ENCODE data around the gene H2AZ2.
"Not testable (repeated sequence)": the region's sequence is repeated elsewhere in the genome, so short reads cannot be mapped to it uniquely, and the experiment has no call there.

H2AZ2 gene

GRCh38 chr7:44870336-44870735, 22.4 kb upstream of the H2AZ2 start:
- not testable (repeated sequence) for DNase-seq

DNA sequence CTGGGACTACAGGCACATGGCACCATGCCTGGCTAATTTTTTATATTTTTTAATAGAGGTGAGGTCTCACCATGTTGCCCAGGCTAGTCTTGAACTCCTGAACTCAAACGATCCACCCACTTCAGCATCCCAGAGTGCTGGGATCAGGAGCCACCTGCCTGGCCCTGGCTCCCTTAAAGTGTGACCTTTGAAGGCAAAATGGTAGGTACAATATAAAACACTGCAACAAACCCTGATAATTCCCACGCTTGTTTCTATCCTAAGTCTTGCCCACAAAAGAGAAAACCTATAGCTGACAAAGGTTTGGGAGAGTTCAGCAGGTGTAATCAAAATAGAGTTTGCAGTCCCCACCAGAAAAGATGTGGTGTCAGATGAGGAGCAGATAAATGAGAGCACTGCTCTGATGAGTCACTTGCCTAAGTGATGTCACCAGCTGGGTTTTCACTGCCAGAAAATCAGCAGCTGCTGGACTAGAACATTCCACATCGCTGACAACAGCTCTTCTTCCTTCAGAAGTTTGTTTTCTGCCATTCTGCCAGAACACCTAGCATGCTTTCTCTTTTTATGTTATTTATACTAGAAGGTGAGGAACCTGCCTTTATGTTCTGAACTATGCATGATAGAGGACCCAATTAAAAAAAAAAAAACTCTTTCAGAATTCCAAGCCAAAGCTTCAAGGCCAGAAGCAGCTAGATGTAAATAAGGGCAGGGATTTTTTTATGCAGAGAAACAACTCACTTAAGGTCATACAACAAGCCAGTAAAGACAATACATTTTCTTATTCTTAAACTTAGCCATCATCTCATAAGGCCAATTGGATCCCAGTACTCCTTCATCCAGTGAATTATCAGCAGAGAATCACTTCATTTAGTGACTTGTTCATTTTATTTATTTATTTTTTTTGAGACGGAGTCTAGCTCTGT, 19.4 kb upstream of the H2AZ2 start:
- DNase-seq, result no peak

DNA sequence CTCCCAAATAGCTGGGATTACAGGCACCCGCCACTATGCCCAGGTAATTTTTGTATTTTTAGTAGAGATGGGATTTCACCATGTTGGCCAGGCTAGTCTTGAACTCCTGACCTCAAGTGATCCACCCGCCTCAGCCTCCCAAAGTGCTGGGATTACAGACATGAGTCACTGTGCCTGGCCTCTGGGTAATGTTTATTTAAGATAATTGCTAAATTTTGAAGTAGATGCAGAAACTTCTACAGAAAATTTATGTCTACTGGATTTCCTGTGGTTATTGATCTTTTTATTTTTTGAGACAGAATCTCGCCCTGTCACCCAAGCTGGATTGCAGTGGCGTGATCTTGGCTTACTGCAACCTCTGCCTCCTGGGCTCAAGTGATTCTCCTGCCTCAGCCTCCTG, 14.1 kb upstream of the H2AZ2 start:
- not testable (repeated sequence) for DNase-seq

DNA sequence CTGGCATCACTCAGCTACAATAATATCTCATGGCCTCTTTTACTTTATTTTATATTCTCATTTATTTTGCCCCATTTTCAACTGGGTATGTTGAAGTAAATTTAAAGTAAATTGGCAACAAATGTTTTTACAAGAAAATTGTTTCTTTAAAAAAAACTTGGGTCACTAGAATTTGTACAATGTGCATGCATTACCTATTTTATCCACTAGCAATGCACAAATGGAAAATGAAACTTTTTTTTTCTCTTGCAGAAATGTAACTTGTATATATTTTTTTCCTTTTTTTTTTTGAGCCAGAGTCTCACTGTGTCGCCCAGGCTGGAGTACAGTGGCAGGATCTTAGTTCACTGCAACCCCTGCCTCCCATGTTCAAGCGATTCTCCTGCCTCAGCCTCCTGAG, 10.3 kb upstream of the H2AZ2 start:
- DNase-seq, result peak in 1 of 5 experiments; percentile 18

- no peak for DNase-seq
Observed at GRCh38 chr7:44854644-44855364, 6.9 kb upstream of the H2AZ2 start.

GRCh38 chr7:44853391-44853790, 5.5 kb upstream of the H2AZ2 start:
- DNase-seq, result peak in 1 of 5 experiments; percentile 60

- no peak for DNase-seq
Observed at GRCh38 chr7:44852590-44852989, 4.7 kb upstream of the H2AZ2 start.

- peak in 1 of 5 experiments; percentile 68 for DNase-seq
Observed at GRCh38 chr7:44849885-44850544, 2.1 kb upstream of the H2AZ2 start.

DNA sequence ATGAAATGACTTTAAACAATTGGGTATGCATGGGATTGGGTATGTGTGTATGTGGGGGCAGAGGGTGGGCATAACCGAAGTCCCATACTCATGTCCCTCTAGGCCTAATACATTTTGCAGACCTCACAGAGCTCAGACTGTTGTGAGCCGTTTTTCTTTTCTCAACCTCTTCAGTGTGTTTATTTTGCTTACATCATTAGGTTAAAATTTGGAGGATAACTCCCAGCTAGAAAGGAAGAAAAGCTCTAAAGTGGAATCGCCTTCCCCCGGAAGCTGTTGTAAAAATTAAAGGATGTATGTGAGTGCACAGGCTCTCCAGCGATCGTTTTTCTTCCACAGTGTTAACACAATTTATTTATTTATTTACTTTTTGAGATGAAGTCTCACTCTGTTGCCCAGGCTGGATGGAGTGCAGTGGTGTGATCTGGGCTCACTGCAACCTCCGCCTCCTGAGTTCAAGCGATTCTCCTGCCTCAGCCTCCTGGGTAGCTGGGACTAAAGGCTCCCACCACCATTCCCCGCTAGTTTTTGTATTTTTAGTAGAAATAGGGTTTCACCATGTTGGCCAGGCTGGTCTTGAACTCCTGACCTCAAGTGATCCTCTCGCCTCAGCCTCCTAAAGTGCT, 1.5 kb upstream of the H2AZ2 start:
- no peak for DNase-seq

- DNase-seq, result peak; percentile 61 to 91 (median 74)
Observed at GRCh38 chr7:44847509-44847919, 373 bp downstream of the H2AZ2 start.

- DNase-seq, result peak in 1 of 5 experiments; percentile 92
Observed at GRCh38 chr7:44846816-44847508, 925 bp downstream of the H2AZ2 start.

DNA sequence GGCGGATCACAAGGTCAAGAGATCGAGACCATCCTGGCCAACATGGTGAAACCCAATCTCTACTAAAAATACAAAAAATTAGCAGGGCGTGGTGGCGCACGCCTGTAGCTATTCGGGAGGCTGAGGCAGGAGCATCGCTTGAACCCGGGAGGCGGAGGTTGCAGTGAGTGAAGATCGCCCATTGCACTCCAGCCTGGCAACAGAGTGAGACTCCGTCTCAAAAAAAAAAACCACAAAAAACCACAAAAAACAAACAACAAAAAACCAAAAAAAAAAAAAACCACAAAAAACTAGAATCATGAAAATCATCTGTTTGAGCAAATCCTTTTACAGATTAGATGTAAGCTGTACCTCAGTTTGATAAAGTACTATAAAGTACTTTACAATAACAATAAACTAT, 1.5 kb downstream of the H2AZ2 start:
- peak in 3 of 5 experiments; percentile 23 to 44 (median 44) for DNase-seq

GRCh38 chr7:44845451-44845850, 2.4 kb downstream of the H2AZ2 start:
- no peak for DNase-seq

DNA sequence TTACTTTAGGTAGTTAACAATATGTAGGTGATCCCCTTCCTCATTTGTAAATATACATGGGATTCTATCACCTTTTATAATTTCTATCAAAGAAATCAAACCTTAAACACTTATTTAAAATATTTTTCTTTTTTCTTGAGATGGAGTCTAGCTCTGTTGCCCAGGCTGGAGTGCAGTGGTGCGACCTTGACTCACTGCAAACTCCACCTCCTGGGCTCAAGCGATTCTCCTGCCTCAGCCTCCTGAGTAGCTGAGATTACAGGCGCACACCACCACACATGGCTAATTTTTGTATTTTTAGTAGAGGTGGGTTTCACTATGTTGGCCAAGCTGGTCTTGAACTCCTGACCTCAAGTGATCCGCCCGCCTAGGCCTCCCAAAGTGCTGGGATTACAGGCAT, 4.4 kb downstream of the H2AZ2 start:
- DNase-seq, result not testable (repeated sequence)

DNA sequence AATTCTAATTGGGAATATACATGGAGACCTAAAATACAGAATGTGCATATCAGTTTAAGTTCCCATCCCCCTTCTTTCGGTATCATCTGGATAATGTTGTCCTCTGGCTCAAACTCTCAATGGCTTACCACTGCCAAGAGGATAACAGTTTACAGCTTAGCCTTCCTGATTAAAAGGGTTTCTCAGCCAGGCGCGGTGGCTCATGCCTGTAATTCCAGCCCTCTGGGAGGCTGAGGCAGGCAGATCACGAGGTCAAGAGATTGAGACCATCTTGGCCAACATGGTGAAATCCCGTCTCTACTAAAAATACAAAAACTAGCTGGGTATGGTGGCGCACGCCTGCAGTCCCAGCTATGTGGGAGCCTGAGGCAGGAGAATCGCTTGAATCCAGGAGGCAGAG, 5.2 kb downstream of the H2AZ2 start:
- not testable (repeated sequence) for DNase-seq

GRCh38 chr7:44838751-44839150, 9.1 kb downstream of the H2AZ2 start:
- no peak for DNase-seq

DNA sequence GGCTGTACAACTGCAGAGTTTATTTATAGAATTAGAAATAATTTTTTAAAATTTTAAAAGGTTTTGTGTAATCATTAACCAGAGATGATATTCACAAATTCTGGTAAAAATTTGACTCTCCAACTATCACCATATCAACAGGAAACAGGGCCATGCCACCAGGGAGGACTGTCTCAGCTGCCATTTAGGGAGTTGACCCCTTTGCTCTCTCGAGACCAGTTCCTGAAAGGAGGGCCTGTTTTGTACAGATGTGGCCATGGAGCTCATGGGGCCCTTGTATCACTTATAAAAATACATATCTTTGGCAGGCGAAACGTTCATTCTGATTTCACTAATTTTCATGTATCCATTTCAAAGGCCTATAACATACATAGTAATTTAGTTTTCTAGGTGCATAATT, 20.3 kb downstream of the H2AZ2 start:
- DNase-seq, result no peak

DNA sequence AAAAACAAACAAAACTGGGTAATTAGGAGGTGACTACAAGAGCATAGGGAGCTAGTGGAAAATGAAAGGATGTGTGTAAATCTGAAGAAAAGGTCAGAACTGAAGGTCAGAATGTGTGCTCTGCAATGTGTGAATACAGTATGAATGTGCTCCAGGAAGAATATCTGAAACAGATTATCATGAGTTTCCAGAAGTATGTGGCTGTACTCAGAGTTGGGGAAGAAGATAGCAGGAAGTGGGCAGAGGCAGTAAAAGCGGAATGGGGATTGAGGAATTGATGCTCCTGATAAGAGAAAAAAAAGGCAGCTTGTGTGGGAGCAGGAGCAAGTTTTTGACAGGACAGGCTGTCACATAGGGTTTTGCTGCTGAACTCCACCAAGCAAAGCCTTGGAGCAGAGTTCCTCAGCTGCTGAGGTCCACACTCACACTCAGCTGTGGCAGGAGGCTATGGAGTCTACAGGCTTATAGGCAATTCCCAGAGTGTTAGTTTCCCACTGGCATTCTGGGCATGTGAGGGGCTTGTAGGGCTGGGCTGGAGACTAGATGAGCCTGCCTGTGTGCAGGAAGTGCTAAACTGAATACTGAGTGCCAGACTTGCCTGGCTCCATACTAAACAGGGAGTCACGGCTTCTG, 22.9 kb downstream of the H2AZ2 start:
- DNase-seq, result no peak

DNA sequence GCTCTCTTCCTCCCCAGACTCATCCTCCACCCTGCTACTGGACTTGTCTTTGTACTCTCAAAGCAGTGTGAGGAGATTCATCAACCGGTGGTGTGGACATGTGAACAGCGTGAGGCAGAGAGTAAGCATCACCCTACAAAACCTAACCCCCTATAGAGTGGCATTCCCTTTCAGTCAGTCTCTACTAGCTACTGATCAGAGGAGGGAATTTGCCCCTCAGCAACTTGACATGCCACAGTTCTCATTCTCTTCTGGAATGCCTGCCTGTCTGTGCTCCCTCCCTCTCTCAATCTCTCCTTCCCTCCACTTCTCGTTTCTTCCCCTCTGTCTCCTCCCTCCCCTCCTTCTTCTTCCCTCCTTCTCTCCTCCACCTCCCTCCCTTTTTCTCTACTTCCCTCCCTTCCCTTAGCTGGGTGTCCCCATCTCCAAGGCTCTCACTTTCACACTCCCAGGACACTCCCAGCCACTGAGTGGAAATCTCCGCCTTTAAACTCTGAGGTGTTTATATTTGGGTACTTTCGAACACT, 24.6 kb downstream of the H2AZ2 start:
- no peak for DNase-seq

GRCh38 chr7:44819292-44819691, 28.6 kb downstream of the H2AZ2 start:
- no peak for DNase-seq

DNA sequence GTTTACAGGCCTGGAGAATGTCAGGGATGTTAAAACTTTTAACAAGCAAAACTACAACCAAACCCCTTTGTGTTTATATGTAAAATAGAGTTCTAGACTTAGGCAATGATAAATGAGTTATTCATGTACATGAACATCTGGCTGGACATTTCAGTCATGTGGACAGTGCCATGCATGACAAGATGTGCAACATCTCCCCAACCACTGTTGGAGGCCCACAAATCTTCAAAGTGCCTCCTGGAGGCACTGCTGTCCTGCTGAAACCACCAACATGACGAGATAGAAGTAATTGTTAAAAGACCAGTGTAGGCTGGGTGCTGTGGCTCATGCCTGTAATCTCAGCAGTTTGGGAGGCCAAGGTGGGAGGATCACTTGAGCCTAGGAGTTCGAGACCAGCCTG, 33.0 kb downstream of the H2AZ2 start:
- DNase-seq, result peak in 1 of 5 experiments; percentile 24
